Measurements from ENCODE around the gene CRHR1. TPM values are rescaled to one million over a fixed set of nuclear protein-coding genes. Genes with fewer than 3 reads are reported as not detected.

The CRHR1 gene
- total RNA-seq, 4 donors from 2014 or later, result 0.10 to 0.54 (median 0.35) TPM; not detected in 1

DNA sequence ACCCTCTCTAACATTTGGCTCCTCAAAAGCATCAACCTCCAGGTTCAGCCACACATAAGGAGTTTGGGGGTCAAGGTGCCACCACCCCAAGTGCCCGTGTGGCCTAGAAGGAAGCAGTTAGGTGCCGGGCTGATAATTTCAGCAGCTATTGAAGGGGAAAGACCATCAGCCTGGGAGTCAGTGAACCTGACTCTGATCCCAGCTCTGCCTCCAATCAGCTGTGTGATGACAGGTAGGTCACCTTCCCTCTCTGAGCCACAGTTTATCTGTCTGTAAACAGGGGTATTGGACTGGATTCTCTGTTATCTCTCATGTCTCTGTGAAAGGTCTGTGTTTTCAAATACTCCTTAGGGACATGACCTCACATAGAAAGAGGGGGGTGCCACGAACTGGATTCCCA lies 3.9 kb downstream of the CRHR1 start:
- Histone ChIP-seq H3K36me3 (no peaks in the 10 kb centered on the region), H3K27me3 (peaks cover 91% of the 10 kb centered on the region), H3K4me1 (peaks cover 0 to 25% (median 22%) of the 10 kb centered on the region in 3 donors), H3K9me3 (no peaks in the 10 kb centered on the region), H3K27ac (no peak overlapping the region), H3K4me3 (no peak overlapping the region)
- 65% methylated on average over 2 of the region's 3 CpGs; no CpG with 5 or more reads in 1 of the 2 donors for WGBS, 2 donors (ENCODE audit: low coverage in 1 of 2)
- TF ChIP-seq EP300 (IDR thresholded peaks at IDR 0.05), result no peak
- ATAC-seq, result no peak

DNA sequence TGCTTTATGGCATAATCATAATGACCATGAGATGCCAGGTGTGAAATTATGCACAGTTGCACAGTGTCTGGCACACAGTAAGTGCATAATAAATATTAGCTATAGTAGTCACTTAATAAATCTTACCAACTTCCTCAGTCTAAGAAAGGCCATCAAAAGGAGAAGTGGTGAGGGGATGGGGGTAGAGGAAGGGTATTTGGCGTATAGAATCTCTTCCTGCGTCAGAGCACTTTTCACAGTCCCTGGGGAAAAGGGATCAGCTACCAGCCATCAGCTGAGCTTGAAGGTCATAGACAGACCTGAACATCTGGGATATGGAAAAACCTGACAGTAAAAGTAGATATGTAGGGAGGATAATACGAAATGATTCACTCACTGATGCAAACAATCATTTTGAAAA lies 5.8 kb downstream of the CRHR1 start:
- no peaks in the 10 kb centered on the region for H3K9me3 ChIP-seq
- H3K4me3 ChIP-seq, result no peak overlapping the region
- peaks cover 0 to 7% (median 6%) of the 10 kb centered on the region in 3 donors for H3K4me1 ChIP-seq
- peaks cover 91% of the 10 kb centered on the region for H3K27me3 ChIP-seq
- TF ChIP-seq POLR2A (IDR thresholded peaks at IDR 0.05) (no peak), POLR2AphosphoS5 (IDR thresholded peaks at IDR 0.05) (no peak), EP300 (IDR thresholded peaks at IDR 0.05) (no peak)
- TF ChIP-seq, protein P1, sequence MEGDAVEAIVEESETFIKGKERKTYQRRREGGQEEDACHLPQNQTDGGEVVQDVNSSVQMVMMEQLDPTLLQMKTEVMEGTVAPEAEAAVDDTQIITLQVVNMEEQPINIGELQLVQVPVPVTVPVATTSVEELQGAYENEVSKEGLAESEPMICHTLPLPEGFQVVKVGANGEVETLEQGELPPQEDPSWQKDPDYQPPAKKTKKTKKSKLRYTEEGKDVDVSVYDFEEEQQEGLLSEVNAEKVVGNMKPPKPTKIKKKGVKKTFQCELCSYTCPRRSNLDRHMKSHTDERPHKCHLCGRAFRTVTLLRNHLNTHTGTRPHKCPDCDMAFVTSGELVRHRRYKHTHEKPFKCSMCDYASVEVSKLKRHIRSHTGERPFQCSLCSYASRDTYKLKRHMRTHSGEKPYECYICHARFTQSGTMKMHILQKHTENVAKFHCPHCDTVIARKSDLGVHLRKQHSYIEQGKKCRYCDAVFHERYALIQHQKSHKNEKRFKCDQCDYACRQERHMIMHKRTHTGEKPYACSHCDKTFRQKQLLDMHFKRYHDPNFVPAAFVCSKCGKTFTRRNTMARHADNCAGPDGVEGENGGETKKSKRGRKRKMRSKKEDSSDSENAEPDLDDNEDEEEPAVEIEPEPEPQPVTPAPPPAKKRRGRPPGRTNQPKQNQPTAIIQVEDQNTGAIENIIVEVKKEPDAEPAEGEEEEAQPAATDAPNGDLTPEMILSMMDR (IDR thresholded peaks at IDR 0.05), result no peak
- H3K36me3 ChIP-seq, result no peaks in the 10 kb centered on the region
- 63 to 70% methylated on average over 2 to 3 of the region's 3 CpGs for WGBS, 2 donors (ENCODE audit: low coverage in 1 of 2)
- no peak for ATAC-seq
- no peak overlapping the region for H3K27ac ChIP-seq

DNA sequence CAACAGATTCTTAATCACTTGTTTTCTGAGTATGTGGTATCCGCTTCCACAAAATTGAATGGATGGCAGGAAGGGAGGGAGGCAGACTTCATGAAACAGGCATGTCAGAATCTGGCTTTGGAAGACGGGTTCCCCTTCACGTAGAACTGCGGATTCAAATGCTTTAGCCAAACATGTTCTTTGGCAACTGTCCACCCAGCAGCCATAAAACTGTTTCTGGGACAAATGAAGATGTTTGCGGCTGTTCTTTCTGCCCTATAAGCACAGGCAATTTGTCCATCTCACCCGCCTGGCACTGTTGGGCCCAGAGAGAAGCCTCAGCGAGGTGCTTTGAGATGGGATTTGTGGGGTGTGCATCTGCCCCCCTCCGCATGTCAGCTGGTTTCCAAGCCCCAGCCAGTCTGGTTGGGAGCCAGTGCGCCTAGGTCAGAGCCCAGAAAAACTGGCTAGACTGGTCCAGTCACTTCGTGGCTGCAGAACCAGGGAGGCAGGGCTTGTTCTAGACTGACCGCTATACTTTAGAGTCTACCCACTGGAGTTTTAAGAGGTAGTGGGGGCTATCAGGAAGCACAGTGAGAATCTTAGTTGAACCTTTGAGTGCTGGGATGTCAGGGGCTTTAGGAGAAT lies 6.3 kb downstream of the CRHR1 start:
- Histone ChIP-seq H3K27me3 (peaks cover 91% of the 10 kb centered on the region), H3K4me1 (peaks cover 0 to 2% (median 1%) of the 10 kb centered on the region in 3 donors), H3K36me3 (no peaks in the 10 kb centered on the region), H3K27ac (no peak overlapping the region), H3K9me3 (no peaks in the 10 kb centered on the region), H3K4me3 (no peak overlapping the region)
- TF ChIP-seq POLR2A (IDR thresholded peaks at IDR 0.05), result no peak
- TF ChIP-seq POLR2AphosphoS5 (IDR thresholded peaks at IDR 0.05), result no peak
- no peak for TF ChIP-seq EP300 (IDR thresholded peaks at IDR 0.05)
- TF ChIP-seq, protein P1 (IDR thresholded peaks at IDR 0.05), result no peak
- 47 to 55% methylated on average over 5 to 6 of the region's 11 CpGs for WGBS, 2 donors (ENCODE audit: low coverage in 1 of 2)
- ATAC-seq, result no peak

DNA sequence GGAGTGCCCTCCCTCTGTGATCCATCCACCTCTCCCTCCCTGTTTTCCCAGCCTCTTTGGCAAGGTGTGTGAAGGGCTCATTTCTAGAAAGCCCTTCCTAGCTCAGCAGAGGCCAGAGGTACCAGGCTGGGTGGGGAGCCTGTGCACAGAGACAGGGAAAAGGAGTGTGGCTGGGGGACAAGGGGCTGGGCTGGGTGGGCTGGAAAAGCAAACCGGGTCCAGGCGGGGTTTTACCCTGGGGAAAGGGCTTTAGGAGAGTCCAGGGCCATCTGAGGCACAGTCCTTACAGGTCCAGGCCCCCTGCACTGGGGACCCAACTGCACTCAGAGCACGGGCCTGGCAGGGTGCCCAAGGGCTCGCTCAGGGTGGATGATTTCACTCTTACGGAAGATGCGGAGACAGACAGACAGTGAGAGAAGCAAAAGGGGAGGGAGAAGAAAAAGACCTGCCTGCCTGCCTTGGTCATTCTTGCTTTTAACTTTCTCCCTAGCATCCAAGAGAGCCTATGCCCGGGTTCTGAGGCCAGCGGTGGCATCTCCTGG lies 7.0 kb downstream of the CRHR1 start:
- no peak for TF ChIP-seq POLR2AphosphoS5 (IDR thresholded peaks at IDR 0.05)
- no peak for TF ChIP-seq EP300 (IDR thresholded peaks at IDR 0.05)
- TF ChIP-seq, protein P1 (IDR thresholded peaks at IDR 0.05), result no peak
- TF ChIP-seq POLR2A (IDR thresholded peaks at IDR 0.05), result no peak
- Histone ChIP-seq H3K27ac (no peak overlapping the region), H3K4me3 (no peak overlapping the region), H3K9me3 (no peaks in the 10 kb centered on the region), H3K4me1 (no peaks in the 10 kb centered on the region), H3K27me3 (peaks cover 91% of the 10 kb centered on the region), H3K36me3 (no peaks in the 10 kb centered on the region)
- 12 to 21% methylated on average over 3 to 4 of the region's 8 CpGs for WGBS, 2 donors (ENCODE audit: low coverage in 1 of 2)
- ATAC-seq, result no peak

DNA sequence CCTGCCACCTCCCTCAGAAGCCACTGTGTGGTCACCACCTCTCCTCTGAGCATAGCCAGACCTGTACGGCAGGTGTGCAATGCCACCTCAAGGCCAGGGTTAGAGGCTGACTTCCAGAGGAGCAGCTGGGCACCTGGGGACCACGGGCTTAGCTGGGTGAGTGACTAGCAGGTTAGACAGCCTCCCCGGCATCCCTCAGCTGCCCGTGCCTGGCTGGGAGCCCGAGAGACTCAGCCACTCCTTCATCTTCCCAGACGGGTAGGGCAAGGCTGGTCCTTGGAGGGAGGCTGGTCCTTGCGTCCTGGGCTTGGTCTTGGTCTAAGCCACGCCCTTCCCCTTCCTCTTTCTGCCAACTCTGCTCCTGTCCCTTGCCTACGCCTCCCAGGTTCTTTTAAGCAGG lies 7.8 kb downstream of the CRHR1 start:
- ATAC-seq, result no peak

More for the DNA sequence above, 7.8 kb downstream of the CRHR1 start:
- Histone ChIP-seq H3K36me3 (no peaks in the 10 kb centered on the region), H3K27ac (no peak overlapping the region), H3K27me3 (peaks cover 91% of the 10 kb centered on the region), H3K4me3 (no peak overlapping the region), H3K9me3 (no peaks in the 10 kb centered on the region), H3K4me1 (no peaks in the 10 kb centered on the region)
- no peak for TF ChIP-seq EP300 (IDR thresholded peaks at IDR 0.05)
- no peak for TF ChIP-seq POLR2A (IDR thresholded peaks at IDR 0.05)
- no peak for TF ChIP-seq POLR2AphosphoS5 (IDR thresholded peaks at IDR 0.05)
- TF ChIP-seq, protein P1 (IDR thresholded peaks at IDR 0.05), result no peak
- 43 to 55% methylated on average over 6 of the region's 9 CpGs for WGBS, 2 donors (ENCODE audit: low coverage in 1 of 2)
